Neutrophil (primary cell): ENCODE measurements around the gene HVCN1.

Experiments
- H3K27ac ChIP-seq: fragments of 200-600 bp; sonication (generic); 2 replicates; pipeline ENCODE4 v1.5.1; 2016; ENCODE audit warnings: mild to moderate bottlenecking, moderate library complexity
- H3K27me3 ChIP-seq: fragments of 200-600 bp; sonication (generic); 2 replicates; pipeline ENCODE4 v1.6.0; 2016; ENCODE audit warnings: mild to moderate bottlenecking
- H3K36me3 ChIP-seq: fragments of 200-600 bp; sonication (generic); 2 replicates; pipeline ENCODE4 v1.5.1; 2017
- H3K4me1 ChIP-seq, 2 experiments: fragments of 200-600 bp in 1 of 2; sonication (generic) in 1 of 2; 1 replicate in 1 of 2; 2 replicates in 1 of 2; pipeline versions ENCODE4 v1.5.1 to v1.6.1; 2013 to 2016; ENCODE audit warnings: low read depth in 1 of 2, low read length in 1 of 2, mild to moderate bottlenecking in 1 of 2, moderate library complexity in 1 of 2; ENCODE audit not compliant: control insufficient read depth in 1 of 2, insufficient read depth in 1 of 2
- H3K4me3 ChIP-seq, 2 experiments: fragments of 200-600 bp in 1 of 2; sonication (generic) in 1 of 2; 1 replicate in 1 of 2; 2 replicates in 1 of 2; pipeline ENCODE4 v1.5.1; 2013 to 2016; ENCODE audit warnings: low read depth in 1 of 2, low read length in 1 of 2, mild to moderate bottlenecking in 1 of 2, moderate library complexity in 1 of 2
- H3K9me3 ChIP-seq: fragments of 200-600 bp; sonication (generic); 2 replicates; pipeline ENCODE4 v1.5.1; 2016
- CTCF ChIP-seq: fragments of 200-600 bp; sonication (generic); IDR thresholded peaks from 2 replicates; pipeline ENCODE4 v1.5.1; 2016; ENCODE audit warnings: antibody characterized with exemption

Gene HVCN1

DNA sequence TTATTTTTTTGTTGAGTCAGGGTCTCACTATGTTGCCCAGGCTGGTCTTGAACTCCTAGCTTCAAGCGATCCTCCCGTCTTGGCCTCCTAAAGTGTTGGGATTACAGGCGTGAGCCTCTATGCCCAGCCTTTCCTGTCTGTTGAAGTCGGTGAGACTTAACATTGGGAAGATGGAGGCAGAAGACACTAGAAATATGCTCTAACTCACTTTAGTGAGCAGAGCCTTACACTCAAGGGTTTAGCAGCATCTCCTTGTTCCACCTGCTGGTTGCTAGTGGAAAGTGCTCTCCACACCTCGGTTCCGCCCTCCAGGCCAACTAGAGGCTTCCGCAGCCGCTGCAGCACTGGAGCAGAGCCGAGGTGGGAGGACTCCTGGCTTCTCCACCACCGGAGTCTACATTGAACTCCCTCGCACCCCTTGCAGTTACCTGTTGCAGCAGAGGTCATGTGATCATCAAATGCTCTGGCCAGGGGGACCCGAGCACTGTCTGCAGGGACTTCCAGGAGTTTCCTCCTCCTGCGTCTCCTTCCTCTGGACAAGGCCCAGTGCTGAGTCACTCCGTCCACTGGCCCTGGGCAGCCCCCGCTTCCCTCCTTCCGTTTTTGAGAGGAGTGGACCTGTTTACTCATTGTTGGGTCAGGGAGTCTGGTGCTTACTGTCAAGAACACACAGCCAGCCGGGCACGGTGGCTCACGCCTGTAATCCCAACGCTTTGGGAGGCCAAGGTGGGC, 9.4 kb upstream of the HVCN1 start:
- H3K27ac ChIP-seq, result peak overlapping the region; percentile 89

GRCh38 chr12:110697236-110697635, 8.3 kb upstream of the HVCN1 start:
- H3K4me3 ChIP-seq, result peak overlapping the region in 1 of 2 experiments; percentile 63
- no peaks in the 10 kb centered on the region for H3K9me3 ChIP-seq
- H3K27ac ChIP-seq, result peak overlapping the region; percentile 89
- H3K36me3 ChIP-seq, result no peaks in the 10 kb centered on the region
- peaks cover 61 to 72% of the 10 kb centered on the region in 2 experiments for H3K4me1 ChIP-seq
- no peak for TF ChIP-seq CTCF
- H3K27me3 ChIP-seq, result no peaks in the 10 kb centered on the region

More for the DNA sequence above, 9.4 kb upstream of the HVCN1 start:
- TF ChIP-seq CTCF, result peak; percentile 95
- Histone ChIP-seq H3K9me3 (no peaks in the 10 kb centered on the region), H3K27me3 (no peaks in the 10 kb centered on the region), H3K4me1 (peaks cover 50 to 61% of the 10 kb centered on the region in 2 experiments), H3K36me3 (no peaks in the 10 kb centered on the region), H3K4me3 (peak overlapping the region; percentile 50 to 63)

DNA sequence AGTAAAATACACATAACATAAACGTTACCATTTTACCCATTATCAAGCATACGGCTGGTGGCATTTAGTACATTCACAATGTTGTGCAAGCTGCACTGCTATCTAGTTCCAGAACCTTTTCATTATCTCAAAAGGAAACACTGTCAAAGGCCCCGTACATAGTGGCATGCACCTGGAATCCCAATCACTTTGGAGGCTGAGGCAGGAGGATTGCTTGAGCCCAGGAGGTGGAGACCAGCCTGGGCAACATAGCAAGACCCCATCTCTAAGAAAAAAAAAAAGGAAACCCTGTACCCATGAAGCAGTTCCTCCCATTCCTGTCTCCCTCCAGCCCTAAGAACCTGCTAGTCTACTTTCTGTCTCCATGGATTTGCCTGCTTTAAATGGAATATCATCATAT, 7.4 kb upstream of the HVCN1 start:
- Histone ChIP-seq H3K36me3 (no peaks in the 10 kb centered on the region), H3K9me3 (no peaks in the 10 kb centered on the region), H3K27ac (no peak overlapping the region), H3K27me3 (no peaks in the 10 kb centered on the region), H3K4me1 (peaks cover 71 to 81% of the 10 kb centered on the region in 2 experiments), H3K4me3 (no peak overlapping the region)
- no peak for TF ChIP-seq CTCF

DNA sequence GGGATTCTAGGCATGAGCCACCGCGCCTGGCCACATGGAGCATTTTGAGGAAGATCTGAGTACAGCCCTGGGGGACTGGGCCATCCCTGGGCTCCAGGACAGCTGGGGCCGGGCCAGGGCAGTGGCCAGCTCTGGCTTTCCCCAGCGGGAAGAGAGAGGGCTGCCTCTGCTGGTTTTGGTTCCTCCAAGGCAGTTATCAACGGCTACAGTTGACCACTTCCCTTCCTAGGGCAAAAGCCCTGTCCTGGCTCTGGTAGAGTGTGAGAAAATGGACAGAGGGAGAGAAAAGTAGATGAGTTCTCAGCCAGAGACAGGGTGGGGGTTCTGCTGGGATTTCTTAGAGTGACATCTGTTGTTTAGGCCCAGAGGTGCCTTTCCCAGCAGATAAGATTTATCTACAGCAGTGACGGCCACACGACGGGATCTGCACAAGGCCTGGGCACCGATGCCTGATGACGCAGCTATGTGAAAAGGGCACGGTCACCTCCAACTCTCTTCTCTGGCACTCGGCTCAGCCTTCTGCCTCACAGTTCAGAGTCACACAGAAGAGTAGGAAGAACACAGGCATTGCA, 5.5 kb upstream of the HVCN1 start:
- no peaks in the 10 kb centered on the region for H3K9me3 ChIP-seq
- H3K4me1 ChIP-seq, result peaks cover 88 to 98% of the 10 kb centered on the region in 2 experiments
- TF ChIP-seq CTCF, result no peak
- no peaks in the 10 kb centered on the region for H3K27me3 ChIP-seq
- H3K4me3 ChIP-seq, result peak overlapping the region; percentile 49 to 63
- H3K36me3 ChIP-seq, result no peaks in the 10 kb centered on the region
- H3K27ac ChIP-seq, result peak overlapping the region; percentile 95

DNA sequence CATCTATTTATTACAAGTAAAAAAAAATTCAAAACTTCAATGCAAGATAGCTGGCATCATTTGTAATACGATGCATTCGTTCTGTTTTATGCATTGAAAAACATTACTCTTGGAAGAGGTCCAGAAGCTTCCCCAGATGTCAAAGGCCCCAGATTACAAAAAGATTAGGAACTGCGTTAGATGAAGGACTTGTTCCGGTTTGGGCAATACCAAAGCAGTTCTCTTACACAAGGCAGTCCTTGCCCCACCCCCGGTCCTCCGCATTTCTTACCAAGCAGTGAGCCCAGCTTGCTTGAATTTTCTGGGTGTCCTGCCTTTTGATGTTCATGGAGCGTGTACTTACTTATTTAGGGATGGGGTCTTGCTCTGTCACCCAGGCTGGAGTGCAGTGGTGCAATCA, 4.8 kb upstream of the HVCN1 start:
- H3K4me1 ChIP-seq, result peaks cover 85 to 98% of the 10 kb centered on the region in 2 experiments

More for the DNA sequence above, 4.8 kb upstream of the HVCN1 start:
- Histone ChIP-seq H3K4me3 (peak overlapping the region; percentile 49 to 63), H3K9me3 (no peaks in the 10 kb centered on the region), H3K27ac (peak overlapping the region; percentile 95), H3K36me3 (no peaks in the 10 kb centered on the region), H3K27me3 (no peaks in the 10 kb centered on the region)
- no peak for TF ChIP-seq CTCF
